Common myeloid progenitor, CD34-positive (primary cell): Measurements from ENCODE around the gene IL6.

Source experiments
- CTCF ChIA-PET: fragments of 350-600 bp; sonication (Branson Sonifier 250); formaldehyde crosslinking; loops from one replicate; lab custom pipeline; 2021; ENCODE audit warnings: antibody characterized with exemption; lab: Charles Lee
- POLR2A ChIA-PET: fragments of 350-600 bp; sonication (Branson Sonifier 250); formaldehyde crosslinking; loops from one replicate; lab custom pipeline; 2021; ENCODE audit warnings: antibody characterized with exemption; lab: Charles Lee
- DNase-seq, 3 donors: peaks; one replicate each; pipeline versions ENCODE4 v3.0.0 to v3.0.0-alpha.2; 2013
- H3K27ac ChIP-seq, 2 experiments: 1 replicate in 1 of 2; 2 replicates in 1 of 2; pipeline ENCODE4 v1.7.0; 2013; ENCODE audit warnings: inconsistent platforms in 2 of 2, low read length in 2 of 2, mild to moderate bottlenecking in 2 of 2, low read depth in 1 of 2, moderate library complexity in 1 of 2; ENCODE audit not compliant: severe bottlenecking in 2 of 2, insufficient read depth in 1 of 2, poor library complexity in 1 of 2
- H3K27me3 ChIP-seq, 5 experiments: replicated peaks in 2 of 5; 1 replicate in 3 of 5; 2 replicates in 2 of 5; pipeline versions ENCODE4 v1.6.1 to v1.7.0; 2013; ENCODE audit warnings: low read length in 4 of 5, mild to moderate bottlenecking in 2 of 5, moderate library complexity in 2 of 5, inconsistent platforms in 1 of 5; ENCODE audit not compliant: insufficient read depth in 5 of 5, control insufficient read depth in 4 of 5
- H3K36me3 ChIP-seq, 4 experiments: 1 replicate in 2 of 4; 2 replicates in 2 of 4; pipeline versions ENCODE4 v1.6.1 to v1.7.0; 2013; ENCODE audit warnings: low read length in 3 of 4, control low read depth in 1 of 4, mild to moderate bottlenecking in 1 of 4; ENCODE audit not compliant: control insufficient read depth in 4 of 4, insufficient read depth in 4 of 4
- H3K4me1 ChIP-seq, 4 experiments: 1 replicate in 3 of 4; 2 replicates in 1 of 4; pipeline versions ENCODE4 v1.6.1 to v1.7.1; 2013; ENCODE audit warnings: low read length in 3 of 4, mild to moderate bottlenecking in 3 of 4, control low read depth in 1 of 4, inconsistent platforms in 1 of 4, moderate library complexity in 1 of 4; ENCODE audit not compliant: control insufficient read depth in 4 of 4, insufficient read depth in 4 of 4; ENCODE audit errors: control extremely low read depth in 1 of 4
- H3K4me3 ChIP-seq, 7 experiments: 1 replicate in 4 of 7; 2 replicates in 3 of 7; pipeline versions ENCODE4 v1.5.1 to v1.7.0; 2013; ENCODE audit warnings: mild to moderate bottlenecking in 7 of 7, low read length in 6 of 7, moderate library complexity in 6 of 7, inconsistent platforms in 2 of 7, low read depth in 2 of 7, control low read depth in 1 of 7; ENCODE audit not compliant: insufficient read depth in 4 of 7, control insufficient read depth in 1 of 7; ENCODE audit errors: extremely low read depth in 1 of 7
- H3K9me3 ChIP-seq, 5 experiments: 1 replicate in 4 of 5; 2 replicates in 1 of 5; pipeline versions ENCODE4 v1.6.1 to v1.7.1; 2013; ENCODE audit warnings: low read length in 4 of 5, mild to moderate bottlenecking in 2 of 5, inconsistent platforms in 1 of 5, low read depth in 1 of 5, moderate library complexity in 1 of 5; ENCODE audit not compliant: control insufficient read depth in 4 of 5, insufficient read depth in 2 of 5; ENCODE audit errors: control extremely low read depth in 1 of 5
- WGBS: methylation state at CpG from one replicate; pipeline ENCODE4 v1.1.5; 2013; ENCODE audit not compliant: insufficient coverage; 5-methylcytosine and 5-hydroxymethylcytosine counted together

The IL6 gene

DNA sequence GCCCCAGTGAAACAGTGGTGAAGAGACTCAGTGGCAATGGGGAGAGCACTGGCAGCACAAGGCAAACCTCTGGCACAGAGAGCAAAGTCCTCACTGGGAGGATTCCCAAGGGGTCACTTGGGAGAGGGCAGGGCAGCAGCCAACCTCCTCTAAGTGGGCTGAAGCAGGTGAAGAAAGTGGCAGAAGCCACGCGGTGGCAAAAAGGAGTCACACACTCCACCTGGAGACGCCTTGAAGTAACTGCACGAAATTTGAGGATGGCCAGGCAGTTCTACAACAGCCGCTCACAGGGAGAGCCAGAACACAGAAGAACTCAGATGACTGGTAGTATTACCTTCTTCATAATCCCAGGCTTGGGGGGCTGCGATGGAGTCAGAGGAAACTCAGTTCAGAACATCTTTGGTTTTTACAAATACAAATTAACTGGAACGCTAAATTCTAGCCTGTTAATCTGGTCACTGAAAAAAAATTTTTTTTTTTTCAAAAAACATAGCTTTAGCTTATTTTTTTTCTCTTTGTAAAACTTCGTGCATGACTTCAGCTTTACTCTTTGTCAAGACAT, 574 bp upstream of the IL6 start:
- Histone ChIP-seq H3K9me3 (no peaks in the 10 kb centered on the region), H3K27ac (peak overlapping the region in 1 of 2 experiments; percentile 56), H3K27me3 (peaks cover 2 to 33% (median 9%) of the 10 kb centered on the region in 5 experiments), H3K4me1 (peaks cover 6 to 37% (median 30%) of the 10 kb centered on the region in 4 experiments), H3K36me3 (no peaks in the 10 kb centered on the region), H3K4me3 (peak overlapping the region in 5 of 7 experiments; percentile 35 to 66 (median 52))
- peak; percentile 65 to 81 (median 80) for DNase-seq
- ChIA-PET CTCF (interaction anchor here (0.6 to 8.6 kb wide), 16 partner anchors 9 to 331 kb away, joined by 3 to 199 read pairs (median 4); no protein-coding TSS in a partner anchor), POLR2A (no interaction called here)
- WGBS: 10% methylated on average over 6 of the region's 8 CpGs

DNA sequence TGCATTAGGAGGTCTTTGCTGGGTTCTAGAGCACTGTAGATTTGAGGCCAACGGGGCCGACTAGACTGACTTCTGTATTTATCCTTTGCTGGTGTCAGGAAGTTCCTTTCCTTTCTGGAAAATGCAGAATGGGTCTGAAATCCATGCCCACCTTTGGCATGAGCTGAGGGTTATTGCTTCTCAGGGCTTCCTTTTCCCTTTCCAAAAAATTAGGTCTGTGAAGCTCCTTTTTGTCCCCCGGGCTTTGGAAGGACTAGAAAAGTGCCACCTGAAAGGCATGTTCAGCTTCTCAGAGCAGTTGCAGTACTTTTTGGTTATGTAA, 675 bp downstream of the IL6 start:
- CTCF ChIA-PET: interaction anchor here (0.7 to 8.6 kb wide), 11 partner anchors 10 to 327 kb away, joined by 3 to 199 read pairs (median 4); no protein-coding TSS in a partner anchor

DNA sequence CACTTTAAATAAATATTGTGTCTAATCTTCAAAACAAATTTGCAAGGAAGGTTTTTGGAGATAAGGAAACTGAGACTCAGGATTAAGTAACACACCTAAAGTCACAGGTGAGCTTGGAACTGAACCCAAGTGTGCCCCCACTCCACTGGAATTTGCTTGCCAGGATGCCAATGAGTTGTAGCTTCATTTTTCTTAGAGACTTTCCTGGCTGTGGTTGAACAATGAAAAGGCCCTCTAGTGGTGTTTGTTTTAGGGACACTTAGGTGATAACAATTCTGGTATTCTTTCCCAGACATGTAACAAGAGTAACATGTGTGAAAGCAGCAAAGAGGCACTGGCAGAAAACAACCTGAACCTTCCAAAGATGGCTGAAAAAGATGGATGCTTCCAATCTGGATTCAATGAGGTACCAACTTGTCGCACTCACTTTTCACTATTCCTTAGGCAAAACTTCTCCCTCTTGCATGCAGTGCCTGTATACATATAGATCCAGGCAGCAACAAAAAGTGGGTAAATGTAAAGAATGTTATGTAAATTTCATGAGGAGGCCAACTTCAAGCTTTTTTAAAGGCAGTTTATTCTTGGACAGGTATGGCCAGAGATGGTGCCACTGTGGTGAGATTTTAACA, 1.5 kb downstream of the IL6 start:
- POLR2A ChIA-PET: no interaction called here
- WGBS: 100% methylated on average over 1 of the region's 1 CpG

More for the DNA sequence above, 675 bp downstream of the IL6 start:
- WGBS: 38% methylated on average over 3 of the region's 3 CpGs
- H3K36me3 ChIP-seq: no peaks in the 10 kb centered on the region
- H3K9me3 ChIP-seq: no peaks in the 10 kb centered on the region
- H3K4me3 ChIP-seq: peak overlapping the region in 4 of 7 experiments; percentile 42 to 66 (median 58)
- H3K4me1 ChIP-seq: peaks cover 6 to 36% (median 27%) of the 10 kb centered on the region in 4 experiments
- no peak overlapping the region for H3K27ac ChIP-seq
- peaks cover 2 to 33% (median 9%) of the 10 kb centered on the region in 5 experiments for H3K27me3 ChIP-seq
- DNase-seq: no peak
- POLR2A ChIA-PET: interaction anchor here (0.6 kb wide), 1 partner anchor 569 kb away, joined by 3 read pairs; no protein-coding TSS in a partner anchor

DNA sequence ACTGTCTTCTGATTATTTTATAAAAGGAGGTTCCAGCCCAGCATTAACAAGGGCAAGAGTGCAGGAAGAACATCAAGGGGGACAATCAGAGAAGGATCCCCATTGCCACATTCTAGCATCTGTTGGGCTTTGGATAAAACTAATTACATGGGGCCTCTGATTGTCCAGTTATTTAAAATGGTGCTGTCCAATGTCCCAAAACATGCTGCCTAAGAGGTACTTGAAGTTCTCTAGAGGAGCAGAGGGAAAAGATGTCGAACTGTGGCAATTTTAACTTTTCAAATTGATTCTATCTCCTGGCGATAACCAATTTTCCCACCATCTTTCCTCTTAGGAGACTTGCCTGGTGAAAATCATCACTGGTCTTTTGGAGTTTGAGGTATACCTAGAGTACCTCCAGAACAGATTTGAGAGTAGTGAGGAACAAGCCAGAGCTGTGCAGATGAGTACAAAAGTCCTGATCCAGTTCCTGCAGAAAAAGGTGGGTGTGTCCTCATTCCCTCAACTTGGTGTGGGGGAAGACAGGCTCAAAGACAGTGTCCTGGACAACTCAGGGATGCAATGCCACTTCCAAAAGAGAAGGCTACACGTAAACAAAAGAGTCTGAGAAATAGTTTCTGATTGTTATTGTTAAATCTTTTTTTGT, 2.3 kb downstream of the IL6 start:
- 100% methylated on average over 1 of the region's 3 CpGs for WGBS
- CTCF ChIA-PET: interaction anchor here (1.3 to 8.6 kb wide), 5 partner anchors 28 to 325 kb away, joined by 3 to 199 read pairs (median 4); no protein-coding TSS in a partner anchor
- POLR2A ChIA-PET: no interaction called here
- Histone ChIP-seq H3K4me3 (no peak overlapping the region), H3K36me3 (no peaks in the 10 kb centered on the region), H3K4me1 (peaks cover 0 to 25% (median 18%) of the 10 kb centered on the region in 4 experiments), H3K27me3 (peaks cover 2 to 30% (median 9%) of the 10 kb centered on the region in 5 experiments), H3K27ac (no peak overlapping the region), H3K9me3 (no peaks in the 10 kb centered on the region)
- DNase-seq: no peak

More for the DNA sequence above, 1.5 kb downstream of the IL6 start:
- H3K9me3 ChIP-seq: no peaks in the 10 kb centered on the region
- peak; percentile 39 to 72 (median 67) for DNase-seq
- CTCF ChIA-PET: interaction anchor here (0.6 to 8.6 kb wide), 11 partner anchors 10 to 326 kb away, joined by 3 to 199 read pairs (median 3); no protein-coding TSS in a partner anchor
- peaks cover 1 to 28% (median 19%) of the 10 kb centered on the region in 4 experiments for H3K4me1 ChIP-seq
- H3K4me3 ChIP-seq: no peak overlapping the region
- H3K27me3 ChIP-seq: peaks cover 2 to 33% (median 9%) of the 10 kb centered on the region in 5 experiments
- no peak overlapping the region for H3K27ac ChIP-seq
- H3K36me3 ChIP-seq: no peaks in the 10 kb centered on the region

DNA sequence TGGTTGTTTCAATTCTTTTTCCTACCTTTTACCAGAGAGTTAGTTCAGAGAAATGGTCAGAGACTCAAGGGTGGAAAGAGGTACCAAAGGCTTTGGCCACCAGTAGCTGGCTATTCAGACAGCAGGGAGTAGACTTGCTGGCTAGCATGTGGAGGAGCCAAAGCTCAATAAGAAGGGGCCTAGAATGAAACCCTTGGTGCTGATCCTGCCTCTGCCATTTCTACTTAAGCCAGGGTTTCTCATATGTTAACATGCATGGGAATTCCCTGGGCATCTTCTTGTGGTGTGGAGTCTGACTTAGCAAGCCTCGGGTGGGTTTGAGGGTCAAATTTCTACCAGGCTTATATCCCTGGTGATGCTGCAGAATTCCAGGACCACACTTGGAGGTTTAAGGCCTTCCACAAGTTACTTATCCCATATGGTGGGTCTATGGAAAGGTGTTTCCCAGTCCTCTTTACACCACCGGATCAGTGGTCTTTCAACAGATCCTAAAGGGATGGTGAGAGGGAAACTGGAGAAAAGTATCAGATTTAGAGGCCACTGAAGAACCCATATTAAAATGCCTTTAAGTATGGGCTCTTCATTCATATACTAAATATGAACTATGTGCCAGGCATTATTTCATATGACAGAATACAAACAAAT, 3.2 kb downstream of the IL6 start:
- no peaks in the 10 kb centered on the region for H3K9me3 ChIP-seq
- no peak overlapping the region for H3K4me3 ChIP-seq
- H3K4me1 ChIP-seq: peaks cover 0 to 25% (median 18%) of the 10 kb centered on the region in 4 experiments
- POLR2A ChIA-PET: no interaction called here
- CTCF ChIA-PET: interaction anchor here (3.9 kb wide), 1 partner anchor 324 kb away, joined by 22 read pairs; no protein-coding TSS in a partner anchor
- H3K27ac ChIP-seq: no peak overlapping the region
- peaks cover 2 to 23% (median 5%) of the 10 kb centered on the region in 5 experiments for H3K27me3 ChIP-seq
- H3K36me3 ChIP-seq: no peaks in the 10 kb centered on the region
- WGBS: 75% methylated on average over 2 of the region's 2 CpGs
- DNase-seq: no peak

DNA sequence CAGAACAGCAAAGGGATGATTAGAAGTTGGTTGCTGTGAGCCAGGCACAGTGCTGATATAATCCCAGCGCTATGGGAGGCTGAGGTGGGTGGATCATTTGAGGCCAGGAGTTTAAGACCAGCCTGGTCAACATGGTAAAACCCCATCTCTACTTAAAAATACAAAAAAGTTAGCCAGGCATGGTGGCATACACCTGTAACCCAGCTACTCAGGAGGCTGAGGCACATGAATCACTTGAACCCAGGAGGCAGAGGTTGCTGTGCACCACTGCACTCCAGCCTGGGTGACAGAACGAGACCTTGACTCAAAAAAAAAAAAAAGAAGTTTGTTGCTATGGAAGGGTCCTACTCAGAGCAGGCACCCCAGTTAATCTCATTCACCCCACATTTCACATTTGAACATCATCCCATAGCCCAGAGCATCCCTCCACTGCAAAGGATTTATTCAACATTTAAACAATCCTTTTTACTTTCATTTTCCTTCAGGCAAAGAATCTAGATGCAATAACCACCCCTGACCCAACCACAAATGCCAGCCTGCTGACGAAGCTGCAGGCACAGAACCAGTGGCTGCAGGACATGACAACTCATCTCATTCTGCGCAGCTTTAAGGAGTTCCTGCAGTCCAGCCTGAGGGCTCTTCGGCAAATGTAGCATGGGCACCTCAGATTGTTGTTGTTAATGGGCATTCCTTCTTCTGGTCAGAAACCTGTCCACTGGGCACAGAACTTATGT, 4.1 kb downstream of the IL6 start:
- Histone ChIP-seq H3K27ac (no peak overlapping the region), H3K27me3 (peaks cover 2 to 15% (median 5%) of the 10 kb centered on the region in 5 experiments), H3K4me3 (peak overlapping the region in 2 of 7 experiments; percentile 24 to 43), H3K4me1 (peaks cover 0 to 21% (median 16%) of the 10 kb centered on the region in 4 experiments), H3K9me3 (no peaks in the 10 kb centered on the region), H3K36me3 (no peaks in the 10 kb centered on the region)
- CTCF ChIA-PET: interaction anchor here (0.9 kb wide), 1 partner anchor 168 kb away, joined by 3 read pairs; no protein-coding TSS in a partner anchor
- POLR2A ChIA-PET: no interaction called here
- 31% methylated on average over 2 of the region's 5 CpGs for WGBS
- peak in 2 of 3 donors; percentile 53 for DNase-seq
